SK-N-SH (cell line): Measurements from ENCODE around the gene SVBP. TPM values are rescaled to one million over a fixed set of nuclear protein-coding genes. Genes with fewer than 3 reads are reported as not detected.

Source experiments
- CTCF ChIA-PET: fragments of 300-600, 350-600 bp; formaldehyde crosslinking; extraction: SDS; loops from one replicate; lab custom pipeline; 2021; lab: Yijun Ruan, JAX
- POLR2A ChIA-PET: fragments of 350-600 bp; sonication (Branson Sonifier 250); formaldehyde crosslinking; extraction: SDS; loops from one replicate; lab custom pipeline; 2020; ENCODE audit warnings: antibody characterized with exemption, inconsistent platforms; lab: Yijun Ruan, JAX
- DNase-seq: peaks from one replicate; pipeline ENCODE4 v3.0.0; 2012
- H2AFZ ChIP-seq: fragments of 200-600 bp; sonication (generic); 2 replicates; pipeline ENCODE4 v1.8.1; 2016; ENCODE audit warnings: antibody characterized with exemption, mild to moderate bottlenecking, low read depth
- H3F3A ChIP-seq: fragments of 200-600 bp; sonication (generic); replicated peaks from 2 replicates; pipeline ENCODE3; 2016; ENCODE audit warnings: antibody characterized with exemption, mild to moderate bottlenecking; ENCODE audit not compliant: insufficient read depth
- H3K27ac ChIP-seq, 2 experiments: fragments of 200-500 bp in 1 of 2; fragments of 200-600 bp in 1 of 2; sonication (Bioruptor generic) in 1 of 2; sonication (generic), shearing (Covaris generic) in 1 of 2; 2 replicates each; pipeline versions ENCODE4 v1.5.1 to v1.6.1; 2014 to 2016; ENCODE audit warnings: low read depth in 2 of 2, inconsistent platforms in 1 of 2, low read length in 1 of 2, mild to moderate bottlenecking in 1 of 2, mixed read lengths in 1 of 2
- H3K27me3 ChIP-seq: fragments of 200-600 bp; sonication (generic), shearing (Covaris generic); 2 replicates; pipeline ENCODE4 v1.6.1; 2016; ENCODE audit warnings: mixed run types; ENCODE audit not compliant: insufficient read depth
- H3K36me3 ChIP-seq, 2 experiments: fragments of 200-500 bp in 1 of 2; fragments of 200-600 bp in 1 of 2; sonication (Bioruptor generic) in 1 of 2; sonication (generic) in 1 of 2; replicated peaks in 1 of 2; 2 replicates each; pipeline versions ENCODE3 to v1.5.1; 2014 to 2016; ENCODE audit warnings: low read length in 1 of 2, mild to moderate bottlenecking in 1 of 2; ENCODE audit not compliant: insufficient read depth in 2 of 2, control insufficient read depth in 1 of 2
- H3K4me1 ChIP-seq, 2 experiments: fragments of 200-500 bp in 1 of 2; fragments of 200-600 bp in 1 of 2; sonication (Bioruptor generic) in 1 of 2; sonication (generic), shearing (Covaris generic) in 1 of 2; 2 replicates each; pipeline versions ENCODE4 v1.5.1 to v1.6.1; 2014 to 2016; ENCODE audit warnings: low read depth in 1 of 2, low read length in 1 of 2, mixed run types in 1 of 2; ENCODE audit not compliant: insufficient read depth in 2 of 2, control insufficient read depth in 1 of 2
- H3K4me2 ChIP-seq: fragments of 200-600 bp; sonication (generic), shearing (Covaris generic); 2 replicates; pipeline ENCODE4 v1.6.1; 2017; ENCODE audit warnings: mixed run types
- H3K4me3 ChIP-seq, 2 experiments: fragments of 200-500 bp in 1 of 2; fragments of 200-600 bp in 1 of 2; sonication (Bioruptor generic) in 1 of 2; sonication (generic), shearing (Covaris generic) in 1 of 2; 2 replicates each; pipeline versions ENCODE4 v1.5.1 to v1.8.1; 2014 to 2016; ENCODE audit warnings: low read depth in 2 of 2, inconsistent platforms in 1 of 2, low read length in 1 of 2, mild to moderate bottlenecking in 1 of 2, mixed read lengths in 1 of 2, moderate library complexity in 1 of 2
- H3K79me2 ChIP-seq: fragments of 200-600 bp; sonication (generic); 2 replicates; pipeline ENCODE4 v1.8.1; 2017; ENCODE audit warnings: mild to moderate bottlenecking; ENCODE audit not compliant: insufficient read depth
- H3K9ac ChIP-seq: fragments of 200-600 bp; sonication (generic); 2 replicates; pipeline ENCODE4 v1.6.1; 2017; ENCODE audit warnings: mixed run types
- H3K9me2 ChIP-seq: fragments of 200-600 bp; sonication (generic); 2 replicates; pipeline ENCODE4 v1.6.1; 2017; ENCODE audit warnings: mixed run types
- H3K9me3 ChIP-seq: fragments of 200-600 bp; sonication (generic); 2 replicates; pipeline ENCODE4 v1.6.1; 2017; ENCODE audit warnings: mixed run types, mild to moderate bottlenecking, moderate library complexity
- H4K20me1 ChIP-seq: fragments of 200-600 bp; sonication (generic); 2 replicates; pipeline ENCODE4 v1.6.1; 2017; ENCODE audit warnings: mild to moderate bottlenecking, mixed run types; ENCODE audit not compliant: insufficient read depth
- CHD2 ChIP-seq: fragments of 150-350 bp; IDR thresholded peaks from 2 replicates; pipeline ENCODE4 v1.6.1; 2018; ENCODE audit warnings: low read length; ENCODE audit not compliant: partially characterized antibody
- EP300 ChIP-seq, 2 experiments: IDR thresholded peaks; 2 replicates each; pipeline versions ENCODE4 v1.4.0 to v1.6.1; 2012; ENCODE audit warnings: borderline replicate concordance in 1 of 2, low read depth in 1 of 2, low read length in 1 of 2
- EZH2phosphoT487 ChIP-seq: fragments of 200-600 bp; sonication (generic); IDR thresholded peaks from 2 replicates; pipeline ENCODE4 v1.6.1; 2017; ENCODE audit warnings: low read depth, mixed run types, mild to moderate bottlenecking, antibody characterized with exemption, moderate library complexity, borderline replicate concordance
- FOSL2 ChIP-seq: IDR thresholded peaks from 2 replicates; pipeline ENCODE4 v1.4.0; 2012; ENCODE audit warnings: low read depth, mild to moderate bottlenecking, moderate library complexity, borderline replicate concordance
- FOXM1 ChIP-seq: IDR thresholded peaks from 2 replicates; pipeline ENCODE4 v1.4.0; 2012; ENCODE audit warnings: low read depth, mild to moderate bottlenecking
- GATA2 ChIP-seq: sonication (generic); formaldehyde crosslinking; IDR thresholded peaks from 2 replicates; pipeline ENCODE4 v1.5.0; 2020; ENCODE audit warnings: mild to moderate bottlenecking, missing genetic modification reagents
- JUND ChIP-seq: IDR thresholded peaks from 2 replicates; pipeline ENCODE4 v1.4.0; 2012
- MEF2A ChIP-seq: IDR thresholded peaks from 2 replicates; pipeline ENCODE4 v1.4.0; 2012; ENCODE audit warnings: low read depth, borderline replicate concordance
- NFIC ChIP-seq: IDR thresholded peaks from 2 replicates; pipeline ENCODE4 v1.4.0; 2012; ENCODE audit warnings: borderline replicate concordance
- NRF1 ChIP-seq: IDR thresholded peaks from 2 replicates; pipeline ENCODE4 v1.6.1; 2012; ENCODE audit warnings: low read depth, mild to moderate bottlenecking, low read length
- POLR2AphosphoS5 ChIP-seq: IDR thresholded peaks from 2 replicates; pipeline ENCODE4 v1.6.1; 2012; ENCODE audit warnings: low read depth, low read length
- RAD21 ChIP-seq: IDR thresholded peaks from 2 replicates; pipeline ENCODE4 v1.6.1; 2012; ENCODE audit warnings: mild to moderate bottlenecking, low read length
- RCOR1 ChIP-seq: fragments of 150-350 bp; IDR thresholded peaks from 2 replicates; pipeline ENCODE4 v1.6.1; 2017; ENCODE audit warnings: antibody characterized with exemption, low read length
- RFX5 ChIP-seq: IDR thresholded peaks from 2 replicates; pipeline ENCODE4 v1.6.1; 2012; ENCODE audit warnings: mild to moderate bottlenecking, improper control_type of control experiment, low read length
- RXRA ChIP-seq: IDR thresholded peaks from 2 replicates; pipeline ENCODE4 v1.4.0; 2012; ENCODE audit warnings: low read depth, mild to moderate bottlenecking, borderline replicate concordance
- SIN3A ChIP-seq: IDR thresholded peaks from 2 replicates; pipeline ENCODE4 v1.6.1; 2012; ENCODE audit warnings: low read depth, mild to moderate bottlenecking, low read length, moderate library complexity, borderline replicate concordance
- SMC3 ChIP-seq: IDR thresholded peaks from 2 replicates; pipeline ENCODE4 v1.6.1; 2012; ENCODE audit warnings: low read depth, low read length, improper control_type of control experiment
- TAF1 ChIP-seq: IDR thresholded peaks from 2 replicates; pipeline ENCODE4 v1.6.1; 2012; ENCODE audit warnings: low read depth, mild to moderate bottlenecking, low read length, moderate library complexity, borderline replicate concordance
- TEAD4 ChIP-seq: IDR thresholded peaks from 2 replicates; pipeline ENCODE4 v1.4.0; 2012; ENCODE audit warnings: mild to moderate bottlenecking, borderline replicate concordance; ENCODE audit not compliant: insufficient read depth
- YY1 ChIP-seq: IDR thresholded peaks from 2 replicates; pipeline ENCODE4 v1.4.0; 2012; ENCODE audit warnings: low read depth, mild to moderate bottlenecking
- WGBS: methylation state at CpG from one replicate; pipeline ENCODE4 v1.1.6; 2017; ENCODE audit warnings: low lambda C conversion rate; 5-methylcytosine and 5-hydroxymethylcytosine counted together
- polyA plus RNA-seq, 3 experiments: library from polyadenylated mRNA; depleted of rRNA; stranded (reverse); fragments of >200 nt; gene quantifications; 2 replicates each; pipeline ENCODE4 v1.2.3, GENCODE V29; 2012
- TF ChIP-seq, protein P1 (sequence below): IDR thresholded peaks from 2 replicates; pipeline ENCODE4 v1.4.0; 2012; ENCODE audit warnings: low read depth
- TF ChIP-seq, protein P2 (sequence below): IDR thresholded peaks from 2 replicates; pipeline ENCODE4 v1.6.1; 2012; ENCODE audit warnings: mild to moderate bottlenecking, low read depth, low read length, moderate library complexity
- TF ChIP-seq, protein P3 (sequence below): fragments of 150-350 bp; IDR thresholded peaks from 2 replicates; pipeline ENCODE4 v1.6.1; 2016; ENCODE audit warnings: mild to moderate bottlenecking, low read depth, low read length
- TF ChIP-seq, protein P4 (sequence below): IDR thresholded peaks from 2 replicates; pipeline ENCODE4 v1.4.0; 2012; ENCODE audit warnings: low read depth, borderline replicate concordance

SVBP gene
- polyA plus RNA-seq, 1 of the 3 experiments (the other 2 are of a cell fraction): 18.6 TPM

DNA sequence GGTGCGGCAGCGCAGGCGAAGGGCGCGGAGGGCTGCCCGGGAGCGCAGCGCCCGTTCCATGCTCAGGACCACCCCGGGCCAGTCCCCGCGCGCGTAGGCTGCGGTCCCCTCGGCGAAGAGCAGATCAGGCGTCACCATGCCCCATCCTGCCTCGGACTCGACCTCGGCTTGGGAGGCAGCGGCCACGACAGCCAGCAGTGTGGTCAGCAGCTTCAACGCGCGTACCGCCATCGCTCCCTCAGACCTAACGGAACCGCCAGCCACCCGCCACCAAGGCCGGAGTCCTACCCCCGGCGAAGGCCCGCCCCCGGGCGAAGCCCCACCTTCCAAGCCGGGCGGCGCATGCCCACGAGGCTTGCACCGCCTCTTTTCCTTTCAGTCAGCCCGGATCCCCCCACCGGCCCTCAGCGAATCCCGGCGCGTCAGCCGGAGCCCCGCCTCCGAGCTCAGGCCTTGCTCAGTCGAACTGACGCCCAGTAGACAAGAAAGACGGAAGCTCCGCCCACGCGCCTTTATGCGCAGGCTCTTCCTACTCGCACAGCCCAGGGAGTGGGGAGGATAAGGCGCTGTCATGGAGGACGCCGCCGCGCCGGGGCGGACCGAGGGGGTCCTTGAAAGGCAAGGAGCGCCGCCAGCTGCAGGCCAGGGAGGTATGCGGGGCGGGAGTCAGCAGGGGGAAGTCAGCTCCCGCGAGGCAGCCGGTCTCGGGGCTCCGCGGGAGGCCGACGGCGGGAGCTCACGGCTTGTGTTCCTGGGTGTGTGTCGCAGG is 50.3 kb downstream of the SVBP start, which contains the start of the genes C1orf50 and P3H1 (continued):
- no peak for TF ChIP-seq SMC3
- no peak for TF ChIP-seq RAD21
- TF ChIP-seq NRF1: peak; percentile 92
- no peak for TF ChIP-seq MEF2A
- peak; percentile 45; the same call in 1 of the 2 replicates for TF ChIP-seq SIN3A
- peak; percentile 82; the same call in 1 of the 2 replicates for TF ChIP-seq YY1
- no peak for TF ChIP-seq FOSL2
- no peak for TF ChIP-seq RCOR1
- TF ChIP-seq RXRA: no peak
- TF ChIP-seq, protein P1, sequence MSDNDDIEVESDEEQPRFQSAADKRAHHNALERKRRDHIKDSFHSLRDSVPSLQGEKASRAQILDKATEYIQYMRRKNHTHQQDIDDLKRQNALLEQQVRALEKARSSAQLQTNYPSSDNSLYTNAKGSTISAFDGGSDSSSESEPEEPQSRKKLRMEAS: no peak
- peak; percentile 92 for TF ChIP-seq POLR2AphosphoS5

DNA sequence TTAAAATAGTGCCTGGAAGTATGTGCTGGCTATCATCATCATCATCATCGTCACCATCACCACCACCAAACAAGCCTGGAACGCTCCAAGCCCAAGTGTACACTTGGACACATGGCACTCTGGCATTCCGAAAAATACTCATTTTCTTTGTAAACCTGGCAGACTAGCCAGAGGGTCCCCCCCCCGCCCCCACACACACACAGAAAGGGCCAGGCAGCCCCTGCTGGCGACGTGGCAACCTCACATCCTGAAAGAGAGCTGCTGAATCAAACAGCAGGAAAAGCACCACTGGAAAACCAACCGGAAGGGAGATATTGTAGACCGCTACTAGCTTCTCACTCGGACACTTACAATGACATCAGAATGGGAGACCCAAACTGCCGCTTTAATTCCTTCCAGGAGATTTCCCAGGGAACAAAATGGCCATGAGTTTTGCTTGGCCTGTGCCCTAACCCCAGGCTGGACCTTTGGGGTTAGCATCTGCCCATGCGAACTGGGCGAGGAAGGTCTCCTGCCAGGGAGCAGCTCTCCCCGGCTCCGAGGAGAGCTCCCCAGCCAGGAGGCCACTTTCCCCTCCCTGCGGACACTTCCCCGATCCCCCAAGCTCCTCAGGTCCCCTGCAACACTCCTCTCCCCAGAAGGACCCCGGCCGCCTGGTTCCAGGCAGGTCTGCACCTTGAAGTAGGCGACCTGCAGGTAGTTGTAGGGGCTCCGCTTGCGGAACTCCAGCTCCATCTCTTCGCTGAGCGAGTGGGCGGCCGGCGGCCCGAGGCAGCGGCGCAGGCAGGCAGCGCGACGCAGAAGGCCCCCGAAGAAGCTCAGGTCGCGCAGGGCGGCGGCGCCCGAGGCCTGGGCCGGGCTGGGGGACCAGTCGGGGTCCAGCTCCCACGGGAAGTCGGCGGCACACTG is 51.1 kb downstream of the SVBP start:
- H3K9me3 ChIP-seq: no peaks in the 10 kb centered on the region
- peaks cover 15% of the 10 kb centered on the region for H4K20me1 ChIP-seq
- DNase-seq: peak; percentile 79
- peaks cover 89% of the 10 kb centered on the region for H3K79me2 ChIP-seq
- H3K9me2 ChIP-seq: no peaks in the 10 kb centered on the region
- H3K9ac ChIP-seq: peak overlapping the region; percentile 88
- no peaks in the 10 kb centered on the region for H3K27me3 ChIP-seq
- peaks cover 12 to 19% of the 10 kb centered on the region in 2 experiments for H3K36me3 ChIP-seq
- CTCF ChIA-PET: interaction anchor here (0.6 to 10.1 kb wide), 25 partner anchors 9 to 591 kb away, joined by 3 to 75 read pairs (median 3); partner anchors contain the start of genes YBX1 and ZNF691
- H3K4me2 ChIP-seq: peak overlapping the region; percentile 87
- POLR2A ChIA-PET: interaction anchor here (0.6 to 2.0 kb wide), 7 partner anchors 18 to 346 kb away, joined by 3 to 11 read pairs (median 4); partner anchors contain the start of genes TMEM269, YBX1 and ZNF691
- peak overlapping the region; percentile 68; the same call in 1 of the 2 replicates for H2AFZ ChIP-seq
- H3K4me3 ChIP-seq: peak overlapping the region; percentile 77 to 91
- peaks cover 14% of the 10 kb centered on the region for H3F3A ChIP-seq
- peaks cover 4 to 12% of the 10 kb centered on the region in 2 experiments; a peak in 2 of 4 replicates for H3K4me1 ChIP-seq
- WGBS: 0% methylated on average over 24 of the region's 44 CpGs
- peak overlapping the region; percentile 73 to 84 for H3K27ac ChIP-seq
- TF ChIP-seq FOXM1 (no peak), NFIC (no peak), JUND (no peak), EP300 (IDR thresholded peaks at IDR 0.05; ENCODE audit: borderline replicate concordance in 1 of 2, low read depth in 1 of 2, low read length in 1 of 2) (no peak), EZH2phosphoT487 (no peak), TEAD4 (no peak), RXRA (no peak), TAF1 (no peak), GATA2 (CRISPR knock-in tag) (no peak), RFX5 (no peak), CHD2 (no peak)
- TF ChIP-seq, protein P2, sequence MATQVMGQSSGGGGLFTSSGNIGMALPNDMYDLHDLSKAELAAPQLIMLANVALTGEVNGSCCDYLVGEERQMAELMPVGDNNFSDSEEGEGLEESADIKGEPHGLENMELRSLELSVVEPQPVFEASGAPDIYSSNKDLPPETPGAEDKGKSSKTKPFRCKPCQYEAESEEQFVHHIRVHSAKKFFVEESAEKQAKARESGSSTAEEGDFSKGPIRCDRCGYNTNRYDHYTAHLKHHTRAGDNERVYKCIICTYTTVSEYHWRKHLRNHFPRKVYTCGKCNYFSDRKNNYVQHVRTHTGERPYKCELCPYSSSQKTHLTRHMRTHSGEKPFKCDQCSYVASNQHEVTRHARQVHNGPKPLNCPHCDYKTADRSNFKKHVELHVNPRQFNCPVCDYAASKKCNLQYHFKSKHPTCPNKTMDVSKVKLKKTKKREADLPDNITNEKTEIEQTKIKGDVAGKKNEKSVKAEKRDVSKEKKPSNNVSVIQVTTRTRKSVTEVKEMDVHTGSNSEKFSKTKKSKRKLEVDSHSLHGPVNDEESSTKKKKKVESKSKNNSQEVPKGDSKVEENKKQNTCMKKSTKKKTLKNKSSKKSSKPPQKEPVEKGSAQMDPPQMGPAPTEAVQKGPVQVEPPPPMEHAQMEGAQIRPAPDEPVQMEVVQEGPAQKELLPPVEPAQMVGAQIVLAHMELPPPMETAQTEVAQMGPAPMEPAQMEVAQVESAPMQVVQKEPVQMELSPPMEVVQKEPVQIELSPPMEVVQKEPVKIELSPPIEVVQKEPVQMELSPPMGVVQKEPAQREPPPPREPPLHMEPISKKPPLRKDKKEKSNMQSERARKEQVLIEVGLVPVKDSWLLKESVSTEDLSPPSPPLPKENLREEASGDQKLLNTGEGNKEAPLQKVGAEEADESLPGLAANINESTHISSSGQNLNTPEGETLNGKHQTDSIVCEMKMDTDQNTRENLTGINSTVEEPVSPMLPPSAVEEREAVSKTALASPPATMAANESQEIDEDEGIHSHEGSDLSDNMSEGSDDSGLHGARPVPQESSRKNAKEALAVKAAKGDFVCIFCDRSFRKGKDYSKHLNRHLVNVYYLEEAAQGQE: no peak
- TF ChIP-seq, protein P3, sequence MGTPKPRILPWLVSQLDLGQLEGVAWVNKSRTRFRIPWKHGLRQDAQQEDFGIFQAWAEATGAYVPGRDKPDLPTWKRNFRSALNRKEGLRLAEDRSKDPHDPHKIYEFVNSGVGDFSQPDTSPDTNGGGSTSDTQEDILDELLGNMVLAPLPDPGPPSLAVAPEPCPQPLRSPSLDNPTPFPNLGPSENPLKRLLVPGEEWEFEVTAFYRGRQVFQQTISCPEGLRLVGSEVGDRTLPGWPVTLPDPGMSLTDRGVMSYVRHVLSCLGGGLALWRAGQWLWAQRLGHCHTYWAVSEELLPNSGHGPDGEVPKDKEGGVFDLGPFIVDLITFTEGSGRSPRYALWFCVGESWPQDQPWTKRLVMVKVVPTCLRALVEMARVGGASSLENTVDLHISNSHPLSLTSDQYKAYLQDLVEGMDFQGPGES: no peak
- TF ChIP-seq, protein P4, sequence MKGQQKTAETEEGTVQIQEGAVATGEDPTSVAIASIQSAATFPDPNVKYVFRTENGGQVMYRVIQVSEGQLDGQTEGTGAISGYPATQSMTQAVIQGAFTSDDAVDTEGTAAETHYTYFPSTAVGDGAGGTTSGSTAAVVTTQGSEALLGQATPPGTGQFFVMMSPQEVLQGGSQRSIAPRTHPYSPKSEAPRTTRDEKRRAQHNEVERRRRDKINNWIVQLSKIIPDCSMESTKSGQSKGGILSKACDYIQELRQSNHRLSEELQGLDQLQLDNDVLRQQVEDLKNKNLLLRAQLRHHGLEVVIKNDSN: no peak
